K562 (cell line): Measurements from ENCODE around the gene ANAPC16. TPM values are rescaled to one million over a fixed set of nuclear protein-coding genes. Genes with fewer than 3 reads are reported as not detected.

Source experiments
- ASH1L ChIP-seq: fragments of 450-650 bp; IDR thresholded peaks from 2 replicates; pipeline ENCODE4 v1.6.1; 2018; ENCODE audit warnings: borderline replicate concordance, mild to moderate bottlenecking, low read depth; ENCODE audit not compliant: partially characterized antibody
- BRF2 ChIP-seq: IDR thresholded peaks from 3 replicates; pipeline ENCODE4 v1.6.1; 2011; ENCODE audit warnings: borderline replicate concordance, mild to moderate bottlenecking; ENCODE audit not compliant: insufficient read length, insufficient read depth
- CHD1 ChIP-seq: fragments of 200-600 bp; sonication (generic); IDR thresholded peaks from one replicate; pipeline ENCODE4 v1.6.1; 2012; ENCODE audit warnings: mild to moderate bottlenecking, moderate library complexity, low read length, inconsistent platforms
- CREB3 ChIP-seq: fragments of 450-650 bp; conservative IDR thresholded peaks from 2 replicates; pipeline ENCODE4 v1.6.1; 2016; ENCODE audit warnings: missing genetic modification characterization, low read depth, mild to moderate bottlenecking, missing compliant biosample characterization, moderate library complexity
- E2F8 ChIP-seq: fragments of 450-650 bp; IDR thresholded peaks from 2 replicates; pipeline ENCODE4 v1.7.1; 2018; ENCODE audit warnings: mild to moderate bottlenecking, low read depth; ENCODE audit not compliant: partially characterized antibody
- ESRRB ChIP-seq: fragments of 250-450 bp; sonication (Bioruptor Pico); IDR thresholded peaks from 2 replicates; pipeline ENCODE4 v1.5.0; 2020; ENCODE audit warnings: mild to moderate bottlenecking, moderate library complexity, borderline replicate concordance
- FOXK1 ChIP-seq: sonication (generic); formaldehyde crosslinking; IDR thresholded peaks from 2 replicates; pipeline ENCODE4 v1.8.0; 2022; ENCODE audit warnings: missing genetic modification reagents, mild to moderate bottlenecking, borderline replicate concordance
- MBD2 ChIP-seq: sonication (generic); IDR thresholded peaks from 2 replicates; pipeline ENCODE4 v1.6.1; 2016; ENCODE audit warnings: low read depth, borderline replicate concordance
- MEF2A ChIP-seq: IDR thresholded peaks from 2 replicates; pipeline ENCODE4 v1.6.1; 2011; ENCODE audit warnings: low read depth, mild to moderate bottlenecking, low read length, moderate library complexity; ENCODE audit not compliant: control insufficient read depth
- NR2C1 ChIP-seq, 2 experiments: fragments of 450-650 bp; IDR thresholded peaks; 2 replicates each; pipeline ENCODE4 v1.6.1; 2017; ENCODE audit warnings: mild to moderate bottlenecking in 2 of 2, antibody characterized with exemption in 1 of 2, inconsistent platforms in 1 of 2, missing compliant biosample characterization in 1 of 2, missing genetic modification characterization in 1 of 2
- NUFIP1 ChIP-seq: fragments of 450-650 bp; IDR thresholded peaks from 2 replicates; pipeline ENCODE4 v1.6.1; 2018; ENCODE audit not compliant: partially characterized antibody
- PRMT5 ChIP-seq: sonication (generic); formaldehyde crosslinking; IDR thresholded peaks from 2 replicates; pipeline ENCODE4 v1.5.0; 2020; ENCODE audit warnings: missing genetic modification reagents
- RAD21 ChIP-seq, 2 experiments: fragments of 250-450 bp in 1 of 2; fragments of 450-650 bp in 1 of 2; sonication (Bioruptor Pico) in 1 of 2; formaldehyde crosslinking in 1 of 2; IDR thresholded peaks in 1 of 2; conservative IDR thresholded peaks in 1 of 2; 2 replicates each; pipeline versions ENCODE4 v1.4.0 to v1.8.0; 2020 to 2022; ENCODE audit warnings: mild to moderate bottlenecking in 2 of 2, moderate library complexity in 1 of 2
- THRA ChIP-seq: fragments of 450-650 bp; IDR thresholded peaks from 2 replicates; pipeline ENCODE4 v1.6.1; 2017; ENCODE audit warnings: mild to moderate bottlenecking, moderate library complexity
- TSC22D4 ChIP-seq: fragments of 450-650 bp; IDR thresholded peaks from 2 replicates; pipeline ENCODE4 v1.6.1; 2016; ENCODE audit warnings: missing genetic modification characterization, missing biosample characterization, control low read depth
- USF1 ChIP-seq: sonication (generic); formaldehyde crosslinking; IDR thresholded peaks from 2 replicates; pipeline ENCODE4 v1.9.0; 2022; ENCODE audit warnings: mild to moderate bottlenecking, missing genetic modification reagents
- ZNF174 ChIP-seq: fragments of 250-450 bp; sonication (Bioruptor Pico); IDR thresholded peaks from 2 replicates; pipeline ENCODE4 v1.4.0; 2020; ENCODE audit warnings: mild to moderate bottlenecking
- ZNF324 ChIP-seq: fragments of 250-450 bp; sonication (Bioruptor Pico); IDR thresholded peaks from 2 replicates; pipeline ENCODE4 v1.4.0; 2020; ENCODE audit warnings: mild to moderate bottlenecking
- ZNF347 ChIP-seq: fragments of 450-650 bp; formaldehyde crosslinking; IDR thresholded peaks from 2 replicates; pipeline ENCODE4 v1.4.0; 2020; ENCODE audit warnings: low read depth, mild to moderate bottlenecking, moderate library complexity
- polyA plus RNA-seq, 8 experiments: library from polyadenylated mRNA; depleted of rRNA in 4 of 8; stranded (reverse) in 5 of 8; unstranded in 3 of 8; fragments of >200 nt; fragmentation: Nextera tagmentation in 2 of 8; fragmentation: Illumina TruSeq in 1 of 8; extraction: Ambion mirVana in 2 of 8; extraction: Trizol in 1 of 8; gene quantifications; 2 replicates each; pipeline versions ENCODE4 v1.2.1 to v1.2.3, GENCODE V29; 2011 to 2014; ENCODE audit warnings: inconsistent platforms in 1 of 8, missing spikeins in 1 of 8
- total RNA-seq, 7 experiments: library from RNA; depleted of rRNA in 6 of 7; stranded (reverse); fragments of >200 nt in 6 of 7; fragmentation: Illumina TruSeq in 2 of 7; extraction: Trizol in 2 of 7; gene quantifications; 2 replicates each; pipeline versions ENCODE4 v1.2.1 to v1.2.3, GENCODE V29; 2011 to 2021; ENCODE audit warnings: low replicate concordance in 1 of 7

The ANAPC16 gene
- total and polyA plus RNA-seq, 9 of the 15 experiments (the other 6 are each of a cell fraction or from before 2014, with no cell fraction given), result 42.6 to 208 (median 108) TPM

GRCh38 chr10:72260976-72261783, 45.4 kb downstream of the ANAPC16 start (continued):
- no peak for TF ChIP-seq USF1
- 0 out of 2 replicates have a peak, but pooled peaks have one; percentile 3 for TF ChIP-seq MBD2
- 0 out of 2 replicates have a peak, but pooled peaks have one; percentile 48 for TF ChIP-seq FOXK1 (CRISPR knock-in tag)
- no peak for TF ChIP-seq TSC22D4 (tag)
- TF ChIP-seq BRF2, result no peak
- TF ChIP-seq MEF2A, result no peak
- TF ChIP-seq NR2C1 (IDR thresholded peaks at IDR 0.05), result 0 out of 2 replicates have a peak, but pooled peaks have one; percentile 9
- TF ChIP-seq NR2C1 (tag; IDR thresholded peaks at IDR 0.05), result peak; percentile 38; the same call in 1 of the 2 replicates
- no peak for TF ChIP-seq RAD21 (CRISPR knock-in tag; conservative IDR thresholded peaks at IDR 0.05 in 1 of 2, IDR thresholded peaks at IDR 0.05 in 1 of 2)
- no peak for TF ChIP-seq ASH1L
- no peak for TF ChIP-seq NUFIP1
- TF ChIP-seq CHD1, result peak; percentile 43
- no peak for TF ChIP-seq ZNF174 (CRISPR knock-in tag)
- no peak for TF ChIP-seq ZNF347 (CRISPR knock-in tag)
- no peak for TF ChIP-seq ZNF324 (CRISPR knock-in tag)
- TF ChIP-seq THRA, result no peak
- TF ChIP-seq CREB3, result 0 out of 2 replicates have a peak, but pooled peaks have one; percentile 14
- no peak for TF ChIP-seq PRMT5 (CRISPR knock-in tag)
- no peak for TF ChIP-seq ESRRB (CRISPR knock-in tag)
- TF ChIP-seq E2F8, result peak; percentile 28
